GM23338 (cell line): ENCODE measurements around the gene N4BP2L1. TPM values are rescaled to one million over a fixed set of nuclear protein-coding genes. Genes with fewer than 3 reads are reported as not detected.

Experiments
- ATAC-seq: fragments of 200-7000 bp; cut with Tn5 transposase; 3 replicates; pipeline ENCODE4 v1.9.1; 2020
- DNase-seq: peaks from one replicate; pipeline ENCODE4 v3.0.0-alpha.2; 2015; ENCODE audit warnings: low spot score
- H2AFZ ChIP-seq: fragments of 200-600 bp; sonication (generic); 2 replicates; pipeline ENCODE4 v1.8.0; 2016; ENCODE audit warnings: antibody characterized with exemption, mild to moderate bottlenecking, moderate library complexity
- H3F3A ChIP-seq: fragments of 200-600 bp; sonication (generic); replicated peaks from 2 replicates; pipeline ENCODE4 v1.8.0; 2017; ENCODE audit warnings: antibody characterized with exemption, mixed run types, low read depth
- H3K27ac ChIP-seq: fragments of 200-600 bp; sonication (generic); 2 replicates; pipeline ENCODE4 v1.6.1; 2016; ENCODE audit warnings: low read depth
- H3K27me3 ChIP-seq: fragments of 200-600 bp; sonication (generic); 2 replicates; pipeline ENCODE4 v1.8.0; 2016; ENCODE audit warnings: mild to moderate bottlenecking, mixed run types, moderate library complexity; ENCODE audit not compliant: insufficient read depth
- H3K36me3 ChIP-seq: fragments of 200-600 bp; sonication (generic); 2 replicates; pipeline ENCODE4 v1.8.0; 2016; ENCODE audit warnings: mild to moderate bottlenecking; ENCODE audit not compliant: insufficient read depth
- H3K4me1 ChIP-seq: fragments of 200-600 bp; sonication (generic); 2 replicates; pipeline ENCODE4 v1.8.0; 2016; ENCODE audit warnings: mild to moderate bottlenecking, moderate library complexity; ENCODE audit not compliant: insufficient read depth
- H3K4me2 ChIP-seq: fragments of 200-600 bp; sonication (generic); 2 replicates; pipeline ENCODE4 v1.7.1; 2017; ENCODE audit warnings: mixed run types
- H3K4me3 ChIP-seq: fragments of 200-600 bp; sonication (generic); 2 replicates; pipeline ENCODE4 v1.6.1; 2016; ENCODE audit warnings: mixed run types
- H3K79me2 ChIP-seq: fragments of 200-600 bp; sonication (generic); replicated peaks from 2 replicates; pipeline ENCODE4 v1.8.0; 2017; ENCODE audit warnings: mild to moderate bottlenecking; ENCODE audit not compliant: insufficient read depth
- H3K9me2 ChIP-seq: fragments of 200-600 bp; sonication (generic); 2 replicates; pipeline ENCODE4 v1.8.0; 2017; ENCODE audit not compliant: insufficient read depth
- H4K20me1 ChIP-seq: fragments of 200-600 bp; sonication (generic); replicated peaks from 2 replicates; pipeline ENCODE4 v1.8.0; 2017; ENCODE audit warnings: mild to moderate bottlenecking; ENCODE audit not compliant: insufficient read depth
- H3K27ac Mint-ChIP-seq: 2 replicates; pipeline ENCODE4 v1.8.0; 2020; ENCODE audit warnings: inconsistent platforms, mild to moderate bottlenecking, moderate library complexity, mixed read lengths
- H3K27me3 Mint-ChIP-seq: 3 replicates; pipeline ENCODE4 v1.8.0; 2022; ENCODE audit warnings: low read depth, mild to moderate bottlenecking, moderate library complexity, mixed read lengths, inconsistent platforms; ENCODE audit not compliant: insufficient read depth, poor library complexity
- H3K36me3 Mint-ChIP-seq: 3 replicates; pipeline ENCODE4 v1.8.0; 2021; ENCODE audit warnings: low read depth, mild to moderate bottlenecking, inconsistent platforms, moderate library complexity, mixed read lengths
- H3K4me1 Mint-ChIP-seq: 3 replicates; pipeline ENCODE4 v1.8.0; 2020; ENCODE audit warnings: mild to moderate bottlenecking, inconsistent platforms, mixed read lengths
- H3K4me3 Mint-ChIP-seq: 3 replicates; pipeline ENCODE4 v1.8.0; 2021; ENCODE audit warnings: moderate library complexity, mild to moderate bottlenecking, inconsistent platforms, mixed read lengths
- H3K9me3 Mint-ChIP-seq: 3 replicates; pipeline ENCODE4 v1.8.0; 2020; ENCODE audit warnings: moderate library complexity, mild to moderate bottlenecking, inconsistent platforms, mixed read lengths
- CREB1 ChIP-seq: fragments of 250-450 bp; sonication (Bioruptor Pico); IDR thresholded peaks from 2 replicates; pipeline ENCODE4 v1.5.0; 2020; ENCODE audit warnings: low read depth, mild to moderate bottlenecking, moderate library complexity
- CTCF ChIP-seq, 2 experiments: fragments of 200-600 bp in 1 of 2; sonication (generic) in 1 of 2; conservative IDR thresholded peaks; 2 replicates each; pipeline versions ENCODE4 v1.5.1 to v1.6.1; 2016 to 2017; ENCODE audit warnings: antibody characterized with exemption in 2 of 2, low read depth in 2 of 2, mild to moderate bottlenecking in 2 of 2, moderate library complexity in 1 of 2
- EZH2 ChIP-seq: fragments of 200-600 bp; sonication (generic); IDR thresholded peaks from one replicate; pipeline ENCODE4 v1.8.0; 2017; ENCODE audit warnings: antibody characterized with exemption, mild to moderate bottlenecking, low read depth; ENCODE audit not compliant: unreplicated experiment
- JUNB ChIP-seq: IDR thresholded peaks from one replicate; pipeline ENCODE4 v1.6.1; 2016; ENCODE audit warnings: antibody characterized with exemption; ENCODE audit not compliant: unreplicated experiment
- NANOG ChIP-seq: IDR thresholded peaks from 2 replicates; pipeline ENCODE4 v1.6.1; 2016; ENCODE audit warnings: antibody characterized with exemption, borderline replicate concordance
- STAT1 ChIP-seq: IDR thresholded peaks from one replicate; pipeline ENCODE4 v1.6.1; 2016; ENCODE audit warnings: antibody characterized with exemption; ENCODE audit not compliant: unreplicated experiment
- ZNF331 ChIP-seq: fragments of 250-450 bp; sonication (Bioruptor Pico); IDR thresholded peaks from 2 replicates; pipeline ENCODE4 v1.5.0; 2020; ENCODE audit warnings: low read depth, mild to moderate bottlenecking, moderate library complexity
- ZNF462 ChIP-seq: fragments of 250-450 bp; sonication (Bioruptor Pico); IDR thresholded peaks from 2 replicates; pipeline ENCODE4 v1.5.0; 2020; ENCODE audit warnings: mild to moderate bottlenecking, moderate library complexity
- polyA plus RNA-seq: library from polyadenylated mRNA; unstranded; fragments of >200 nt; fragmentation: Nextera tagmentation; extraction: Ambion mirVana; gene quantifications from 2 replicates; pipeline ENCODE4 v1.2.1, GENCODE V29; 2016
- total RNA-seq: library from RNA; depleted of rRNA; stranded (reverse); fragments of >200 nt; shearing (Covaris generic); gene quantifications from 2 replicates; pipeline ENCODE4 v1.2.3, GENCODE V29; 2014
- TF ChIP-seq, protein P1 (sequence below): IDR thresholded peaks from one replicate; pipeline ENCODE4 v1.6.1; 2018; ENCODE audit warnings: antibody characterized with exemption; ENCODE audit not compliant: unreplicated experiment

The N4BP2L1 gene
- total and polyA plus RNA-seq, 2 experiments from 2014 or later = 3.3 to 4.1 TPM

DNA sequence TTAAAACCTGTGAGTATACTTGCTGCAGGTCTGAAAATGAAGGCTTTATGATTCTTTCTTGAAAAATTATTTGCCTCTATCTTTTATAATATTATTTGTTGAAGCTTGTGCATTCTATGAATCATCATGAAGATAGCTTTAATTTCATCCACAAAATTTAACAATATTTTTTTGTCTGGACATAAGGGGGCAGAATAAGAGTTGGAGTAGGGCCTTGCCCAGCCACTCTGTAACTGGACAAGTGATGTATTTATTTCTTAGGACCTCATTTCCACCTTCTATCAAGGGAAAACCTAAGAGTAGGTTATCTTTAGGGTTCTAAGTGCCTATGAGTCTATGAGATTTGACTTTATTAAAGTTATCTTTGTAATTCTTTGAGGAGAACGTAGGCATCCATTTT, 49.9 kb downstream of the N4BP2L1 start:
- Mint-ChIP-seq H3K36me3 (peaks cover 34% of the 10 kb centered on the region), H3K4me3 (no peak overlapping the region), H3K9me3 (peaks cover 13% of the 10 kb centered on the region), H3K27me3 (peaks cover 7% of the 10 kb centered on the region), H3K27ac (no peak overlapping the region), H3K4me1 (no peaks in the 10 kb centered on the region)
- Histone ChIP-seq H3K27me3 (no peaks in the 10 kb centered on the region), H4K20me1 (no peaks in the 10 kb centered on the region), H3K27ac (no peak overlapping the region), H3K4me2 (no peak overlapping the region), H3K36me3 (peaks cover 14% of the 10 kb centered on the region), H3F3A (no peaks in the 10 kb centered on the region), H3K4me3 (no peak overlapping the region), H3K79me2 (no peaks in the 10 kb centered on the region), H3K4me1 (no peaks in the 10 kb centered on the region), H2AFZ (no peak overlapping the region), H3K9me2 (no peaks in the 10 kb centered on the region)
- no peak for TF ChIP-seq CREB1 (CRISPR knock-in tag)
- no peak for TF ChIP-seq STAT1
- TF ChIP-seq EZH2 = no peak
- no peak for TF ChIP-seq CTCF (conservative IDR thresholded peaks at IDR 0.05; ENCODE audit: low read depth in 2 of 2)
- TF ChIP-seq ZNF331 (CRISPR knock-in tag) = no peak
- no peak for TF ChIP-seq NANOG
- TF ChIP-seq ZNF462 = no peak
- TF ChIP-seq JUNB = no peak
- TF ChIP-seq, protein P1, sequence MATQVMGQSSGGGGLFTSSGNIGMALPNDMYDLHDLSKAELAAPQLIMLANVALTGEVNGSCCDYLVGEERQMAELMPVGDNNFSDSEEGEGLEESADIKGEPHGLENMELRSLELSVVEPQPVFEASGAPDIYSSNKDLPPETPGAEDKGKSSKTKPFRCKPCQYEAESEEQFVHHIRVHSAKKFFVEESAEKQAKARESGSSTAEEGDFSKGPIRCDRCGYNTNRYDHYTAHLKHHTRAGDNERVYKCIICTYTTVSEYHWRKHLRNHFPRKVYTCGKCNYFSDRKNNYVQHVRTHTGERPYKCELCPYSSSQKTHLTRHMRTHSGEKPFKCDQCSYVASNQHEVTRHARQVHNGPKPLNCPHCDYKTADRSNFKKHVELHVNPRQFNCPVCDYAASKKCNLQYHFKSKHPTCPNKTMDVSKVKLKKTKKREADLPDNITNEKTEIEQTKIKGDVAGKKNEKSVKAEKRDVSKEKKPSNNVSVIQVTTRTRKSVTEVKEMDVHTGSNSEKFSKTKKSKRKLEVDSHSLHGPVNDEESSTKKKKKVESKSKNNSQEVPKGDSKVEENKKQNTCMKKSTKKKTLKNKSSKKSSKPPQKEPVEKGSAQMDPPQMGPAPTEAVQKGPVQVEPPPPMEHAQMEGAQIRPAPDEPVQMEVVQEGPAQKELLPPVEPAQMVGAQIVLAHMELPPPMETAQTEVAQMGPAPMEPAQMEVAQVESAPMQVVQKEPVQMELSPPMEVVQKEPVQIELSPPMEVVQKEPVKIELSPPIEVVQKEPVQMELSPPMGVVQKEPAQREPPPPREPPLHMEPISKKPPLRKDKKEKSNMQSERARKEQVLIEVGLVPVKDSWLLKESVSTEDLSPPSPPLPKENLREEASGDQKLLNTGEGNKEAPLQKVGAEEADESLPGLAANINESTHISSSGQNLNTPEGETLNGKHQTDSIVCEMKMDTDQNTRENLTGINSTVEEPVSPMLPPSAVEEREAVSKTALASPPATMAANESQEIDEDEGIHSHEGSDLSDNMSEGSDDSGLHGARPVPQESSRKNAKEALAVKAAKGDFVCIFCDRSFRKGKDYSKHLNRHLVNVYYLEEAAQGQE = no peak
- no peak for ATAC-seq
- DNase-seq = no peak
